Activated CD4-positive, alpha-beta memory T cell treated with anti-CD3 and anti-CD28 coated beads, Interleukin-2, amount 10 ng/mL, durations not matched to agents 7 days and 5 days (primary cell): Measurements from ENCODE around the gene CD14. TPM values are rescaled to one million over a fixed set of nuclear protein-coding genes. Genes with fewer than 3 reads are reported as not detected.
"Not testable (repeated sequence)": the region's sequence is repeated elsewhere in the genome, so short reads cannot be mapped to it uniquely, and the experiment has no call there.

Experiments used
- CTCF ChIA-PET: fragments of 350-600 bp; sonication (Branson Sonifier 250); formaldehyde crosslinking; loops from one replicate; lab custom pipeline; 2021; ENCODE audit warnings: antibody characterized with exemption, inconsistent platforms; lab: Charles Lee
- POLR2A ChIA-PET: fragments of 350-600 bp; sonication (Branson Sonifier 250); formaldehyde crosslinking; loops from one replicate; lab custom pipeline; 2021; ENCODE audit warnings: antibody characterized with exemption; lab: Charles Lee
- DNase-seq: peaks from one replicate; pipeline ENCODE4 v3.0.0-alpha.2; 2020
- H3K27ac Mint-ChIP-seq: one replicate; pipeline ENCODE4 v1.8.0; 2021; ENCODE audit warnings: mild to moderate bottlenecking, mixed read lengths
- H3K27me3 Mint-ChIP-seq: one replicate; pipeline ENCODE4 v1.8.0; 2021; ENCODE audit warnings: mixed read lengths
- H3K36me3 Mint-ChIP-seq: one replicate; pipeline ENCODE4 v1.8.0; 2021; ENCODE audit warnings: low read depth, mixed read lengths
- H3K4me1 Mint-ChIP-seq: one replicate; pipeline ENCODE4 v1.8.0; 2021; ENCODE audit warnings: mixed read lengths
- H3K4me3 Mint-ChIP-seq: one replicate; pipeline ENCODE4 v1.8.0; 2021; ENCODE audit warnings: mild to moderate bottlenecking, mixed read lengths
- H3K9me3 Mint-ChIP-seq: one replicate; pipeline ENCODE4 v1.8.0; 2021; ENCODE audit warnings: mixed read lengths
- total RNA-seq, 2 experiments: library from RNA; stranded (reverse); gene quantifications; one replicate each; pipeline ENCODE4 v1.2.3, GENCODE V29; 2021

Gene CD14
- total RNA-seq, 2 experiments from 2014 or later = 0.23 to 0.38 TPM

- Mint-ChIP-seq H3K36me3 (no peaks in the 10 kb centered on the region), H3K27ac (no peak overlapping the region), H3K4me1 (peaks cover 36% of the 10 kb centered on the region), H3K9me3 (no peaks in the 10 kb centered on the region), H3K4me3 (peak overlapping the region; percentile 77), H3K27me3 (peaks cover 28% of the 10 kb centered on the region)
- ChIA-PET CTCF (interaction anchor here (0.6 to 4.7 kb wide), 10 partner anchors 13 to 867 kb away, joined by 3 to 40 read pairs (median 4); partner anchors contain the start of genes EIF4EBP3, IK and NDUFA2), POLR2A (interaction anchor here (0.6 to 1.8 kb wide), 5 partner anchors 15 to 517 kb away, joined by 3 to 12 read pairs (median 4); partner anchors contain the start of genes ANKHD1, IK and NDUFA2)
- DNase-seq = peak; percentile 52
Observed at GRCh38 chr5:140632366-140633020, 482 bp downstream of the CD14 start.

GRCh38 chr5:140631831-140632365 lies 1.1 kb downstream of the CD14 start:
- no peak for DNase-seq
- H3K27ac Mint-ChIP-seq = no peak overlapping the region

GRCh38 chr5:140631036-140631417 lies 1.9 kb downstream of the CD14 start:
- Mint-ChIP-seq H3K36me3 (peaks cover 2% of the 10 kb centered on the region), H3K4me3 (peak overlapping the region; percentile 28), H3K27ac (no peak overlapping the region), H3K4me1 (peaks cover 34% of the 10 kb centered on the region), H3K27me3 (peaks cover 34% of the 10 kb centered on the region), H3K9me3 (no peaks in the 10 kb centered on the region)
- ChIA-PET CTCF (interaction anchor here (0.9 to 1.4 kb wide), 2 partner anchors 8 to 83 kb away, joined by 3 to 4 read pairs; partner anchors contain the start of genes EIF4EBP3 and TMCO6), POLR2A (interaction anchor here (1.1 to 1.3 kb wide), 3 partner anchors 54 to 230 kb away, joined by 3 to 7 read pairs (median 3); partner anchors contain the start of gene ANKHD1)
- no peak for DNase-seq

More at GRCh38 chr5:140631831-140632365, 1.1 kb downstream of the CD14 start:
- Mint-ChIP-seq H3K9me3 (no peaks in the 10 kb centered on the region), H3K4me1 (peaks cover 35% of the 10 kb centered on the region), H3K27me3 (peaks cover 31% of the 10 kb centered on the region), H3K36me3 (peaks cover 2% of the 10 kb centered on the region), H3K4me3 (peak overlapping the region; percentile 77)
- ChIA-PET CTCF (interaction anchor here (1.0 to 4.7 kb wide), 3 partner anchors 14 to 388 kb away, joined by 3 to 40 read pairs (median 7); partner anchors contain the start of genes IK and NDUFA2), POLR2A (interaction anchor here (1.1 to 1.8 kb wide), 4 partner anchors 15 to 230 kb away, joined by 3 to 12 read pairs (median 4); partner anchors contain the start of genes ANKHD1, IK and NDUFA2)

DNA sequence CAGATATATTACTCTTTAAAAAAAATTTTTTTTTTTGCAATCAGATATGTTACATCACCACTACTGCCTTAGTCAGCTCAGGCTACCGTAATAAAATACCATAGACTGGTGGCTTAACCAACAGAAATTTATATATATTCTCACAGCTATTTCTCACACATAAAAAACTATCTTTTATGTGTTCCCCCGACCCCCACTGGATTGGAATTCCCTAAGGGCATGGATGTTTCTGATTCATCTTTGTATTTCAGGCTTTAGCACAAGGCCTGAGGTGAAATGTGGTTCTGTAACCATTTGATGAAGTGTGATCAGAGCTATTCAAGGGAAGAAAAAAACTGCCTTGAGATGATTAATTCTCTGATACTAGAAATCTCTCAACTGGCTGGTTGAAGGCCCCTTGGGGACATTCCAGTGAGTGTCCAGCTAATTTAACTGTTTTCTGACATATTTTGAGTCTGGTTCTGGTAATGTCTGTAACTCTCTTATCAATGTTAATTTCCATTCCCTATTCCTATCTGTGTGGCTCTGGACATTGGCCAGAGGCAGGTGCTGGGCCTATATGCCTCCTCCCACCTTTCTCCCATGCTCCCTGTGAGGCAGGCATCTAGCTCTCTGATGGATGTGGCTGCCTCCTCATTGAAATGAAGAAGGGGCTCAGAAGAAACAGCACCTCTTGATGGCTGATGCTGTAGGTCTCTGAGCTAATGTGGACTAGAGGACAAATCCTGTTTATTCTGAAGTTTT lies 2.5 kb downstream of the CD14 start:
- peaks cover 2% of the 10 kb centered on the region for H3K36me3 Mint-ChIP-seq
- H3K27ac Mint-ChIP-seq = no peak overlapping the region
- CTCF ChIA-PET = interaction anchor here (0.9 to 1.4 kb wide), 4 partner anchors 8 to 267 kb away, joined by 3 to 4 read pairs (median 4); partner anchors contain the start of genes EIF4EBP3 and TMCO6
- DNase-seq = no peak
- no peaks in the 10 kb centered on the region for H3K9me3 Mint-ChIP-seq
- no peak overlapping the region for H3K4me3 Mint-ChIP-seq
- H3K27me3 Mint-ChIP-seq = peaks cover 34% of the 10 kb centered on the region
- H3K4me1 Mint-ChIP-seq = peaks cover 33% of the 10 kb centered on the region
- POLR2A ChIA-PET = interaction anchor here (1.0 to 1.3 kb wide), 4 partner anchors 17 to 229 kb away, joined by 3 to 7 read pairs (median 3); partner anchors contain the start of genes ANKHD1, IK and NDUFA2

DNA sequence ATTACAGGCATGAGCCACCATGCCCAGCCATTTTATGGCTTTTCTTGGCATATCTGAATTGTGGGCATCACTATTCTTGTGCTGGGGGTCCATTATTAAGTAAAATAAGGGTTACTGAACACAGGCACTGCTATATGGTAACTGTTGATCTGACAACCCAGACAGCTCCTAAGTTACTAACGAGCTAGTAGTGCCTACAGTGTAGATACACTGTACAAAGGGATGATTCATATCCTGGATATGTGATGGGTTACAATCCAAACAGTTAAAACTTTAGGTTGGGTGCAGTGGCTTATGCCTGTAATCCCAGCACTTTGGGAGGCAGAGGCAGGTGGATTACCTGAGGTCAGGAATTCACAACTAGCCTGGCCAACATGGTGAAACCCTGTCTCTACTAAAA lies 4.3 kb downstream of the CD14 start:
- ChIA-PET POLR2A (no interaction called here), CTCF (no interaction called here)
- DNase-seq = no peak
- Mint-ChIP-seq H3K27me3 (peaks cover 34% of the 10 kb centered on the region), H3K36me3 (peaks cover 2% of the 10 kb centered on the region), H3K4me3 (no peak overlapping the region), H3K9me3 (no peaks in the 10 kb centered on the region), H3K27ac (no peak overlapping the region), H3K4me1 (peaks cover 24% of the 10 kb centered on the region)

DNA sequence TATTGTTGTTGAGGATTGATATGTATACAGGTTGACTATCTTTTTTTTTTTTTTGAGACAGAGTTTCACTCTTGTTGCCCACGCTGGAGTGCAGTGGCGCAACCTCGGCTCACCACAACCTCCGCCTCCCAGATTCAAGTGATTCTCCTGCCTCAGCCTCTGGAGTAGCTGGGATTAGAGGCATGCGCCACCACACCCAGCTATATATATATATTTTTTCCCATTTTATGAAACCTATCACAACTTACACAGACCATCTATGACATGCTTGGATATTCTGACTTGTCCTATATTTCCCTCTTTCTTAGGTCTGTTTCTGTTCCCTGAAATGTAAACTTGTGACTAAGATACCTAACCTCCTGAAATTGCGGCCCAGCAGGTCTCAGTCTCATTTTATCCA lies 5.0 kb downstream of the CD14 start:
- peaks cover 2% of the 10 kb centered on the region for H3K36me3 Mint-ChIP-seq
- peaks cover 18% of the 10 kb centered on the region for H3K4me1 Mint-ChIP-seq
- no peak overlapping the region for H3K4me3 Mint-ChIP-seq
- no peak for DNase-seq
- peaks cover 30% of the 10 kb centered on the region for H3K27me3 Mint-ChIP-seq
- ChIA-PET CTCF (no interaction called here), POLR2A (no interaction called here)
- H3K9me3 Mint-ChIP-seq = no peaks in the 10 kb centered on the region
- no peak overlapping the region for H3K27ac Mint-ChIP-seq

GRCh38 chr5:140624886-140625285 lies 8.1 kb downstream of the CD14 start:
- H3K4me1 Mint-ChIP-seq, CTCF ChIA-PET: not testable (repeated sequence)

GRCh38 chr5:140623061-140623460 lies 9.9 kb downstream of the CD14 start:
- H3K4me3 Mint-ChIP-seq, DNase-seq, H3K4me1 Mint-ChIP-seq, H3K9me3 Mint-ChIP-seq, H3K27ac Mint-ChIP-seq, H3K36me3 Mint-ChIP-seq, CTCF ChIA-PET, POLR2A ChIA-PET: not testable (repeated sequence)
- H3K27me3 Mint-ChIP-seq = peaks cover 36% of the 10 kb centered on the region

More at GRCh38 chr5:140624886-140625285, 8.1 kb downstream of the CD14 start:
- peaks cover 22% of the 10 kb centered on the region for H3K27me3 Mint-ChIP-seq
- H3K9me3 Mint-ChIP-seq, DNase-seq, H3K4me3 Mint-ChIP-seq, H3K36me3 Mint-ChIP-seq, H3K27ac Mint-ChIP-seq: not testable (repeated sequence)
- POLR2A ChIA-PET = interaction anchor here (1.0 kb wide), 1 partner anchor 23 kb away, joined by 3 read pairs; the partner anchor contains the start of genes IK and NDUFA2

- ChIA-PET CTCF (interaction anchor here (0.6 kb wide), 1 partner anchor 234 kb away, joined by 4 read pairs; no protein-coding TSS in a partner anchor), POLR2A (no interaction called here)
- H3K27me3 Mint-ChIP-seq = peaks cover 37% of the 10 kb centered on the region
- H3K27ac Mint-ChIP-seq = no peak overlapping the region
- peaks cover under 1% of the 10 kb centered on the region for H3K36me3 Mint-ChIP-seq
- DNase-seq = no peak
- no peaks in the 10 kb centered on the region for H3K9me3 Mint-ChIP-seq
- H3K4me3 Mint-ChIP-seq = no peak overlapping the region
- no peaks in the 10 kb centered on the region for H3K4me1 Mint-ChIP-seq
Observed at GRCh38 chr5:140622301-140622700, 10.7 kb downstream of the CD14 start.

DNA sequence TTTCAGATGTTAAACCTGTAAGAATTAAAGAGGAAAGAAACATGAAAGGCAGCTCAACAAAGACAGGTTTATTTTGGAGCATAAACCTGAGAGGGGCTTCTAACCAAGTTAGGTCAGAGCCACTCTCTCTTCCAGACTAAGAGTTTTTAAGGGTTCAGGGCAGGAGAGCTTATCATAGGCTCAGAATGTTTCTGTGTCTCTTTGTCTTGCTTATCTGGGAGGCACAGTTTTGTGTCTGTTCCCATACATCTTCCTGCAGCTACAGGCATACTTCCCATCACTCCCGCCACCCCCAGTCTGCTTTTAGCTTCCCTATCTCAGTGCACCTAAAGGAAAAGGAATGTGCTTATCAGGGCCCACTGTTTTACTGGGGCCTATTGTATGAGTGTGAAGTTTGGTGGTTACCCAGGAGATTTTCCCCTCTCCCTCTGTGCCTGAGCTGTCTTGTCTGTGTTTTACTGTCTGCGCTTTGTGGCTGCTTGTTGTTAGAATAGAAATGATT lies 21.9 kb downstream of the CD14 start:
- H3K4me3 Mint-ChIP-seq = no peak overlapping the region
- peaks cover 4% of the 10 kb centered on the region for H3K27me3 Mint-ChIP-seq
- ChIA-PET POLR2A (no interaction called here), CTCF (no interaction called here)
- DNase-seq = no peak
- H3K27ac Mint-ChIP-seq = no peak overlapping the region
- H3K9me3 Mint-ChIP-seq = peaks cover 3% of the 10 kb centered on the region
- H3K36me3 Mint-ChIP-seq = no peaks in the 10 kb centered on the region
- peaks cover 18% of the 10 kb centered on the region for H3K4me1 Mint-ChIP-seq

- Mint-ChIP-seq H3K4me3 (no peak overlapping the region), H3K36me3 (no peaks in the 10 kb centered on the region), H3K27ac (no peak overlapping the region), H3K4me1 (peaks cover 18% of the 10 kb centered on the region), H3K9me3 (peaks cover 3% of the 10 kb centered on the region), H3K27me3 (peaks cover 5% of the 10 kb centered on the region)
- ChIA-PET CTCF (no interaction called here), POLR2A (no interaction called here)
- DNase-seq = no peak
Observed at GRCh38 chr5:140609126-140609525, 23.8 kb downstream of the CD14 start.

DNA sequence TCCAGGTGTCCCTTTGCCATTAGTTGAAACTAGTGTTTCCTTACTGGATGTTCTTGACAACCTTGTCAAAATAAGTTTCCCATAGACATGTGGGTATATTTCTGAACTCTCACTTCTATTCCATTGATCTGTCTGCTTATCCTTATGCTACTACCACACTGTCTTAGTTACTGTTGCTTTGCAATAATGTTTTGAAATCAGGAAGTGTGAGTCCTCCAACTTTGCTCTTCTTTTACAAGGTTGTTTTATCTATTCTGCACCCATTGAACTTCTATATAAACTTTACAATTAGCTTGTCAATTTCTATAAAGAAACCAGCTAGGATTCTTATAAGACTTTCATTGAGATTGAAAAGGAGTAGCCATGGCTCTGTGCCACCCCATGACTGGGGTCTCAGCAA lies 24.3 kb downstream of the CD14 start:
- ChIA-PET CTCF (no interaction called here), POLR2A (no interaction called here)
- peaks cover 5% of the 10 kb centered on the region for H3K27me3 Mint-ChIP-seq
- no peaks in the 10 kb centered on the region for H3K36me3 Mint-ChIP-seq
- DNase-seq = no peak
- H3K9me3 Mint-ChIP-seq = peaks cover 3% of the 10 kb centered on the region
- peaks cover 18% of the 10 kb centered on the region for H3K4me1 Mint-ChIP-seq
- H3K4me3 Mint-ChIP-seq = no peak overlapping the region
- H3K27ac Mint-ChIP-seq = no peak overlapping the region
